ENCODE data around the gene SDR39U1. TPM values are rescaled to one million over a fixed set of nuclear protein-coding genes. Genes with fewer than 3 reads are reported as not detected.

The SDR39U1 gene
- total RNA-seq, 4 donors from 2014 or later = 21.0 to 39.1 (median 30.2) TPM

DNA sequence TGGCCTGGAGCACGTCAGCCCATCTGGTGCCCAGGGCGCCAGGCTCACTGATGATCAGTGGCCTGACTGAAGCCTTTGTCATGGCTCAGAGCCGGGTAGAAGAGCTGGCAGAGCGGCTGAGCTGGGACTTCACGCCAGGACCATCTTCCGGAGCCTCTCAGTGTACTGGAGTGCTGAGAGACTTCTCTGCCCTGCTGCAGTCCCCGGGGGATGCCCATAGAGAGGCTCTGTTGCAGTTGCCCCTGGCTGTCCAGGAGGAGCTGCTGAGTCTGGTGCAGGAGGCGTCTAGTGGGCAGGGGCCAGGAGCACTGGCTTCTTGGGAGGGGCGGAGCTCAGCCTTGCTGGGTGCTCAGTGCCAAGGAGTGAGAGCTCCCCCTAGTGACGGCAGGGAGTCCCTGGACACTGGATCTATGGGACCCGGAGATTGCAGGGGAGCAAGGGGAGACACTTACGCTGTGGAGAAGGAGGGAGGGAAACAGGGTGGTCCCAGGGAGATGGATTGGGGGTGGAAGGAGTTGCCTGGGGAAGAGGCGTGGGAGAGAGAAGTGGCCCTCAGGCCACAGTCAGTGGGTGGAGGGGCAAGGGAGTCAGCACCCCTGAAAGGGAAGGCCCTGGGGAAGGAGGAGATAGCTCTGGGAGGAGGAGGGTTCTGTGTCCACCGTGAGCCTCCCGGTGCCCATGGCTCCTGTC is 10.9 kb downstream of the SDR39U1 start:
- 18 to 21% methylated on average over 14 of the region's 15 CpGs for WGBS, 2 donors
- H3K4me3 ChIP-seq (ENCODE audit: low read depth, poor library complexity, severe bottlenecking) = no peak overlapping the region
- DNase-seq (ENCODE audit: low spot score in 2 of 2) = peak; percentile 83 to 96
- TF ChIP-seq, protein P1, sequence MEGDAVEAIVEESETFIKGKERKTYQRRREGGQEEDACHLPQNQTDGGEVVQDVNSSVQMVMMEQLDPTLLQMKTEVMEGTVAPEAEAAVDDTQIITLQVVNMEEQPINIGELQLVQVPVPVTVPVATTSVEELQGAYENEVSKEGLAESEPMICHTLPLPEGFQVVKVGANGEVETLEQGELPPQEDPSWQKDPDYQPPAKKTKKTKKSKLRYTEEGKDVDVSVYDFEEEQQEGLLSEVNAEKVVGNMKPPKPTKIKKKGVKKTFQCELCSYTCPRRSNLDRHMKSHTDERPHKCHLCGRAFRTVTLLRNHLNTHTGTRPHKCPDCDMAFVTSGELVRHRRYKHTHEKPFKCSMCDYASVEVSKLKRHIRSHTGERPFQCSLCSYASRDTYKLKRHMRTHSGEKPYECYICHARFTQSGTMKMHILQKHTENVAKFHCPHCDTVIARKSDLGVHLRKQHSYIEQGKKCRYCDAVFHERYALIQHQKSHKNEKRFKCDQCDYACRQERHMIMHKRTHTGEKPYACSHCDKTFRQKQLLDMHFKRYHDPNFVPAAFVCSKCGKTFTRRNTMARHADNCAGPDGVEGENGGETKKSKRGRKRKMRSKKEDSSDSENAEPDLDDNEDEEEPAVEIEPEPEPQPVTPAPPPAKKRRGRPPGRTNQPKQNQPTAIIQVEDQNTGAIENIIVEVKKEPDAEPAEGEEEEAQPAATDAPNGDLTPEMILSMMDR (IDR thresholded peaks at IDR 0.05) = peak in 1 of 3 donors; percentile 96
- TF ChIP-seq POLR2A (IDR thresholded peaks at IDR 0.05) = no peak
- intact Hi-C loops (cut with DNase I; ENCODE audit: low total_unique reads) = loop anchor here (2.0 kb wide), 1 partner anchor 99 kb away; no protein-coding TSS in a partner anchor

DNA sequence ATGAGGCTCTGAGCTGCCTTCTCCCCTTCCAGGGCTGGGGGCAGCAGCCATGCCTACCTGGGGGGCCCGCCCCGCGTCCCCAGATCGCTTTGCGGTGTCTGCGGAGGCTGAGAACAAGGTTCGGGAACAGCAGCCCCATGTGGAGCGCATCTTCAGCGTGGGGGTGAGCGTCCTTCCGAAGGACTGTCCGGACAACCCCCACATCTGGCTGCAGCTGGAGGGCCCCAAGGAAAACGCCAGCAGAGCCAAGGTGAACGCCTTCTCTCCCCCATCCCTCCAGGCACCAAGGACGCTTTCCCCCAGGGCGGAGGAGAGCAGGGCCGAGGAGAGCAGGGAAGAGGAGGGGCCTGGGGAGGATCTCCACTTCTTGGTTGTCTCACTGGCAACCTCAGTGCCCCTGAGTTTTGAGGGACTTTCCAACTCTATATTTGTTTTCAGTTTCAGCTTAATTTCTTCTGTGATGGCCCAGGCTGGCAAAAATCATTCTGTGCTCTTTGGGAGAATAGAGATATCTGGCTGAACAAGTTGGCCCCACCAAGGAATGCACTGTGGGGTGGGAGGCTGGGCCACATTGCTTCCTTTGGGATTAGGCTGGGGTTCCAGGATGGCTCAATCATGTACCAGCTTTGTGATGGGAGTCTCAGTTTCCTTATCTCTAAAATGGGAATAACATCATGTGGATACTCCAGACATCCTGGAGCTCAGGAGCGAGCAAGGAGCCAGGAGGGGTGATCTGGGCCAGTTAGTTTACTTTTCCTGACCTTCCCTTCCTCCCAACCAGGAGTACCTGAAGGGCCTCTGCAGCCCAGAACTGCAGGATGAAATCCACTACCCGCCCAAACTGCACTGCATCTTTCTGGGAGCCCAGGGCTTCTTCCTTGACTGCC is 11.7 kb downstream of the SDR39U1 start:
- no peak for TF ChIP-seq POLR2A (IDR thresholded peaks at IDR 0.05)
- TF ChIP-seq, protein P1 (IDR thresholded peaks at IDR 0.05) = no peak
- peak overlapping the region; percentile 66 for H3K4me3 ChIP-seq (ENCODE audit: low read depth, poor library complexity, severe bottlenecking)
- intact Hi-C loops (cut with DNase I; ENCODE audit: low total_unique reads) = loop anchor here (2.0 kb wide), 1 partner anchor 98 kb away; no protein-coding TSS in a partner anchor
- DNase-seq (ENCODE audit: low spot score in 2 of 2) = peak in 1 of 2 donors; percentile 53
- 4 to 13% methylated on average over 18 to 19 of the region's 19 CpGs for WGBS, 2 donors

DNA sequence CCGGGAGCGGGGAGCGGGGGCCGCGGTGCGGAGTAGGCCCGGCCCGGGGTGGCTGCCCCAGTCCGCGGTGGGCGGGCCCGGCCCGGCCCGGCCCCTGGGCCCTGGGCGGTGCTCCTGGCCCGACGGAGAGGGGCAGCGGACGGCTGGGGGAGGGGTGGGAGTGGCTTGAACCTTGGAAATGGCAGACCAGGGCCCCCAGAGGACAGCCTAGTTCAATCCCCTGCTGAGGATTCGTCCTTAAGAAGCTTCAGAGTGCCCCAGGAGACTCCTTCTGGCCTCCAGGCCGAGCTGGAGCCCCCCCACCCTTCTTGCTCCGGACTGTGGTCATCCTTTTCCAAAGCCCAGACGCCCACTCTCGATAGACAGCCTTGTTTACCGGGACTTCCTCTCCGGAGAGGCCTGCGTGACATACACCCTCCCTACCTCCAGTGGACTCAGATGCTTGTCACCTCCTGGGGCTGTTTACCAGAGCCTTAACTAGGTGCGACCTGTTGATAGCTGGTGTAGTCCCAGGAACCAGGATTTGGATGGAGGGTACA is 12.4 kb downstream of the SDR39U1 start:
- DNase-seq (ENCODE audit: low spot score in 2 of 2) = peak; percentile 69 to 95
- TF ChIP-seq, protein P1 (IDR thresholded peaks at IDR 0.05) = no peak
- no peak for TF ChIP-seq POLR2A (IDR thresholded peaks at IDR 0.05)
- intact Hi-C loops (cut with DNase I; ENCODE audit: low total_unique reads) = loop anchor here (2.0 kb wide), 1 partner anchor 97 kb away; no protein-coding TSS in a partner anchor
- H3K4me3 ChIP-seq (ENCODE audit: low read depth, poor library complexity, severe bottlenecking) = peak overlapping the region; percentile 66
- WGBS, 2 donors = 0 to 2% methylated on average over 8 to 10 of the region's 28 CpGs

DNA sequence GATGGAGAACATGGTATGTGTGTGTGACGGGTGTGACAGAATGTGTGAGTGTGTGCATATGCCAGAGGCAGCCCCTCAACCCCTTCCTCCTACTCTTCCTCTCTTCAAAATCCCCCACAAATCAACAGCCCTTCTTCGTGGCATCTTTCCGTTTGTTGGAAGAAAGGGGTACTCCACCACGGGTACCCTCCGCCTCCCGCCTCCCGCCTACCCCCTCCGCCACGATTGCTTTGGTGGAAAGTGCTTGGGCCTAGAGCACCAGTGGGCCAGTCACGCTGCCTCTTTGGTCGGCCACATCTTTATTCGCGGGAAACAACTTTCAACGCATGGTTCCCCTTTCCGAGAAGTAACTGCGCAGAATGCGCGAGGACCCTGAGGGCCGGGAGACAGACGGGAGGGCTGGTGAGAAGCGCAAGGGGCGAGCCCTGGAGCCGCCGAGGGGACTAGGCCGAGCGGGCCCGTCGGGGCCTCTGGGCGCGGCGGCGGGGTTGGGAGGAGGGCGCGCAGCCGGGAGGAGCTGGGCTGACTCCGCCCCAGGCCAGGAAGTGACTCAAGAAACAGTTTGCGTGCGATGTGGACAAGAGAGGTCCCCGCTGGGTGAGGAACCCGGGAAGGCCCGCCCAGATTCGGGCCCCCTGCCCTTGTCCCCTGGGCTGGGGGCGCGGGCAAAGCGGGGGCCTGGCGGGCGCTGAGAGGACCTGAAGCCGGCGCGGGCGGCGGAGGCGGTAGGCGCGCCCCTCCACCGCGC is 13.0 kb downstream of the SDR39U1 start, which contains the start of the genes CBLN3 and KHNYN:
TSS of gene CBLN3 (minus strand) at position 274 of the 748 bp plus-strand sequence. CDS start 614 bp downstream, outside the sequence.
TSS of gene KHNYN (plus strand) at position 560 of the 748 bp plus-strand sequence. CDS start 777 bp downstream, outside the sequence.
- H3K4me3 ChIP-seq (ENCODE audit: low read depth, poor library complexity, severe bottlenecking) = peak within 1 kb of the TSS; percentile 66
- intact Hi-C loops (cut with DNase I; ENCODE audit: low total_unique reads) = loop anchor here (2.0 to 5.0 kb wide), 2 partner anchors 62 to 97 kb away; partner anchors contain the start of gene NFATC4
- peak; percentile 91 to 98 for DNase-seq (ENCODE audit: low spot score in 2 of 2)
- WGBS, 2 donors = 5 to 8% methylated on average over 25 to 43 of the region's 57 CpGs
- TF ChIP-seq POLR2A (IDR thresholded peaks at IDR 0.05) = peak in 1 of 2 donors; percentile 96
- TF ChIP-seq, protein P1 (IDR thresholded peaks at IDR 0.05) = no peak

Data from lower leg skin (tissue), 4 donors.